RWPE2 (cell line): ENCODE measurements around the gene SLC66A2.

Experiments
- ATAC-seq: fragments of 200-7000 bp; cut with Tn5 transposase; 3 replicates; pipeline ENCODE4 v1.9.1; 2021; ENCODE audit warnings: low read depth
- DNase-seq: peaks from one replicate; pipeline ENCODE4 v3.0.0-alpha.2; 2020; ENCODE audit warnings: low spot score
- H3K27ac ChIP-seq: fragments of 450-650 bp; 2 replicates; pipeline ENCODE4 v1.5.1; 2017; ENCODE audit warnings: mild to moderate bottlenecking; ENCODE audit not compliant: poor library complexity, severe bottlenecking
- H3K27me3 ChIP-seq: fragments of 250-450 bp; sonication (Bioruptor Pico); 2 replicates; pipeline ENCODE4 v1.5.1; 2021; ENCODE audit warnings: mild to moderate bottlenecking, moderate library complexity; ENCODE audit not compliant: insufficient read depth, poor library complexity, severe bottlenecking
- H3K36me3 ChIP-seq: fragments of 250-450 bp; sonication (Bioruptor Pico); 2 replicates; pipeline ENCODE4 v1.5.1; 2020; ENCODE audit warnings: low read depth, mild to moderate bottlenecking, moderate library complexity
- H3K4me1 ChIP-seq: fragments of 250-450 bp; sonication (Bioruptor Pico); 2 replicates; pipeline ENCODE4 v1.5.1; 2021; ENCODE audit warnings: mild to moderate bottlenecking, moderate library complexity; ENCODE audit not compliant: insufficient read depth, poor library complexity, severe bottlenecking
- H3K4me3 ChIP-seq: fragments of 250-450 bp; sonication (Bioruptor Pico); 2 replicates; pipeline ENCODE4 v1.5.1; 2021; ENCODE audit warnings: mild to moderate bottlenecking, moderate library complexity; ENCODE audit not compliant: severe bottlenecking
- H3K9me3 ChIP-seq: fragments of 250-450 bp; sonication (Bioruptor Pico); 2 replicates; pipeline ENCODE4 v1.5.1; 2021; ENCODE audit warnings: mild to moderate bottlenecking, moderate library complexity; ENCODE audit not compliant: severe bottlenecking
- CTCF ChIP-seq: fragments of 450-650 bp; IDR thresholded peaks from one replicate; pipeline ENCODE4 v1.5.1; 2017; ENCODE audit warnings: mild to moderate bottlenecking, moderate library complexity; ENCODE audit not compliant: poor library complexity, severe bottlenecking

The SLC66A2 gene

GRCh38 chr18:79857082-79857671, 94.3 kb downstream of the SLC66A2 start:
- H3K27ac ChIP-seq, result no peak overlapping the region
- H3K4me3 ChIP-seq, result no peak overlapping the region
- DNase-seq, result no peak
- H3K9me3 ChIP-seq, result no peaks in the 10 kb centered on the region
- no peaks in the 10 kb centered on the region for H3K36me3 ChIP-seq
- H3K27me3 ChIP-seq, result peaks cover 18% of the 10 kb centered on the region
- ATAC-seq, result peak; percentile 29; the same call in 2 of the 3 replicates
- TF ChIP-seq CTCF, result no peak
- no peaks in the 10 kb centered on the region for H3K4me1 ChIP-seq

- H3K27ac ChIP-seq, result no peak overlapping the region
- ATAC-seq, result peak; percentile 54
- H3K4me3 ChIP-seq, result no peak overlapping the region
- no peak for DNase-seq
- H3K9me3 ChIP-seq, result no peaks in the 10 kb centered on the region
- TF ChIP-seq CTCF, result no peak
- no peaks in the 10 kb centered on the region for H3K4me1 ChIP-seq
- H3K36me3 ChIP-seq, result no peaks in the 10 kb centered on the region
- peaks cover 17% of the 10 kb centered on the region for H3K27me3 ChIP-seq
Measured at GRCh38 chr18:79856119-79857007, 95.1 kb downstream of the SLC66A2 start.

- no peak for DNase-seq
- TF ChIP-seq CTCF, result no peak
- H3K4me1 ChIP-seq, result no peaks in the 10 kb centered on the region
- H3K36me3 ChIP-seq, result no peaks in the 10 kb centered on the region
- H3K9me3 ChIP-seq, result no peaks in the 10 kb centered on the region
- H3K27me3 ChIP-seq, result peaks cover 12% of the 10 kb centered on the region
- ATAC-seq, result no peak
- no peak overlapping the region for H3K27ac ChIP-seq
- no peak overlapping the region for H3K4me3 ChIP-seq
Measured at GRCh38 chr18:79855147-79855933, 96.1 kb downstream of the SLC66A2 start.

GRCh38 chr18:79853993-79854364, 97.5 kb downstream of the SLC66A2 start:
- Histone ChIP-seq H3K27me3 (peaks cover 10% of the 10 kb centered on the region), H3K4me1 (no peaks in the 10 kb centered on the region)

More at GRCh38 chr18:79853993-79854364, 97.5 kb downstream of the SLC66A2 start:
- no peak for ATAC-seq
- H3K36me3 ChIP-seq, result no peaks in the 10 kb centered on the region
- H3K4me3 ChIP-seq, result no peak overlapping the region
- no peak for TF ChIP-seq CTCF
- H3K27ac ChIP-seq, result no peak overlapping the region
- DNase-seq, result no peak
- H3K9me3 ChIP-seq, result no peaks in the 10 kb centered on the region
